Fibroblast of mammary gland (primary cell): ENCODE measurements around the gene MOCOS.

Experiments used
- DNase-seq: peaks from one replicate; pipeline ENCODE4 v3.0.0-alpha.2; 2010; ENCODE audit warnings: low read depth
- H3K4me3 ChIP-seq: 2 replicates; pipeline ENCODE4 v1.5.1; 2011; ENCODE audit warnings: low read depth, mild to moderate bottlenecking, low read length, moderate library complexity; ENCODE audit not compliant: control insufficient read depth
- CTCF ChIP-seq: conservative IDR thresholded peaks from 2 replicates; pipeline ENCODE4 v1.5.1; 2011; ENCODE audit warnings: low read depth, low read length, inconsistent platforms; ENCODE audit not compliant: control insufficient read depth, insufficient read depth

MOCOS gene

GRCh38 chr18:36177913-36178312, 9.4 kb upstream of the MOCOS start:
- no peak for DNase-seq
- no peak overlapping the region for H3K4me3 ChIP-seq
- TF ChIP-seq CTCF: no peak

DNA sequence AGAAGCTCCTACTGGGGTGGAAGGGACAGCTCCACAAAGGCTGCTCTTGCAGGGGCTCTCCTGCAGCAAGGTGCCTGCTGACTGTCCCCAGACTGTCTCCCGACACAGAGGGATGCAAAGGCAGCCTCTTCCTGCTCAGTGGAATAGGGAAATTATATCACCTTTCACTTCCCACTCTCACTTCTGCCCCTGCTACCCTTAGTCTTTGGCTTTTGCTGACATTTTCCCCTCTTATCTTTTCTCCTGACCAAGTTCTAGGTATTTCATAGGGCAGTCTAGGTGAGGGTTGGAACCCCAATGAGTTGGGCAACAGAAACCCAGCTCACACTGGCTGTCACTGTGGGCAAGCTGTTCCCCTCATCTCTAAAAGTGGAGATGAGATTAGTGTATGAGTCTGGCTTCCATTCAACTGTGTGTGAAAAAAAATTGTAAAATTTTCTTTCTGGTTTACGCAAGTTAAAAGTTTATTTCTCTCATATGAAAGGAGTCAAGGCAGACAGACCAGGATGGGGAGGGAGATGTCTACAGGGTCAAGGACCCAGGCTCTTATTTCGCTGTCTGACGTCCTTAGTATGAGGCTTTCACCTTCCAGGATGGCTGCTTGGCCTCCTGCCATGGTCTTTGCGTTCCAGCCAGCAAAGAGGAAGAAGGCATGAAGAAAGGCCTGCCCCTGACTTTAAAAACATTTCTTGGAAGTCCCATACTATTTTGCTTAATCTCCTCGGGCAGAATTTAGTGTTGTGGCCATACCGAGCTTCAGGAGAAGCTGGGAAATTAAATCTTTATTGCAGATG, 7.5 kb upstream of the MOCOS start:
- TF ChIP-seq CTCF: no peak
- H3K4me3 ChIP-seq: no peak overlapping the region
- peak; percentile 87 for DNase-seq

GRCh38 chr18:36181441-36181840, 5.9 kb upstream of the MOCOS start:
- no peak for DNase-seq
- H3K4me3 ChIP-seq: no peak overlapping the region
- no peak for TF ChIP-seq CTCF

DNA sequence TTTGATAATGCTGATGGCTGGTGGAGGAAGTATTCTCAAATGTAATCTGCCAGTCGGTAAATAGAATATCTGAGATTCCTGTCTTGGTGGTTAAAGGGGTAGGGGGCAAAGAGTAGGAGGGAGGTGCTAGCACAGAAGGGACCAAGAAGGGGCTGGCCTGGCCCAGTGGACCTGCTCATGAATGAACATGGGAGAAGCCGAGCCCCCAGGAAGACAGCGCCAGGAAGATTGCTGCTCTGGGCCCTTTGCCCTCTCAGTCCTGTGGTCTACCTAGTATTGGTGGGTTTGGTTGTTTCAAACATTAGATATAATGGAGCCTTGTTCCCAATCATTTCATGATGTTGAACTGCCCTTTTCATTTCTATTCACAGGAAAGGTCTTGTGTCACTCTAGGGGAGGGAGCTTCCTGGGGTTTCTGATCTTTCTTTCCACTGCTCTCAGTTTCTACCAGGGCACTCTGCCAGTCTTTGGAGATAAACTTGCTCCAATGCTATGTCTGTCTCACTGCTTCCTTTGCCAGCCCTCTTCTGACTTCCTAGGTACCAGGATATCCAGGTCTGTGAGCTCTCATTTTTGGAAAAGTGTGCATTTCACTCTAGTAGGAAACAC, 5.3 kb upstream of the MOCOS start:
- no peak for TF ChIP-seq CTCF

DNA sequence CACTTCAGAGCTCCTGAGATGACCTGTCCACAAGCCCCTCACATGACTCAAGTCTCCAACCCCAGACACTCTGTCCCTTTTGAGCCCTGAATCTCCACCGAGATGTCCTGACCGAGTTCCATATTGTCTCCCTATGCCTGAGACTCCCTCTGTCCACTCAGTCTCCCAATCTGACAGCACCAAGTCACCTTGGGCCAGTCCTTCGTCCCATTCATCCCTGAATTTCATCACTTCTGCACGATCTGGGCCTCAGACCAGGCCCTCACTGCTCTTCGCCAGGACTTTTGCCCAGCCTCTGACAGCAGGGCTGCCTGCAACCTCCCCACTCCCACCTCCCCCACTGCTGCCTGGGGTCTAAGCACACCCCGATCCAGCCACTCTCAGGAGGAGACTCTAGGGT, 4.3 kb upstream of the MOCOS start:
- no peak overlapping the region for H3K4me3 ChIP-seq
- DNase-seq: no peak
- no peak for TF ChIP-seq CTCF

More for the DNA sequence above, 5.3 kb upstream of the MOCOS start:
- no peak overlapping the region for H3K4me3 ChIP-seq
- no peak for DNase-seq

GRCh38 chr18:36183987-36184386, 3.3 kb upstream of the MOCOS start:
- DNase-seq: no peak
- no peak for TF ChIP-seq CTCF
- H3K4me3 ChIP-seq: no peak overlapping the region
